ENCODE measurements around the gene BBLN.

Gene BBLN

DNA sequence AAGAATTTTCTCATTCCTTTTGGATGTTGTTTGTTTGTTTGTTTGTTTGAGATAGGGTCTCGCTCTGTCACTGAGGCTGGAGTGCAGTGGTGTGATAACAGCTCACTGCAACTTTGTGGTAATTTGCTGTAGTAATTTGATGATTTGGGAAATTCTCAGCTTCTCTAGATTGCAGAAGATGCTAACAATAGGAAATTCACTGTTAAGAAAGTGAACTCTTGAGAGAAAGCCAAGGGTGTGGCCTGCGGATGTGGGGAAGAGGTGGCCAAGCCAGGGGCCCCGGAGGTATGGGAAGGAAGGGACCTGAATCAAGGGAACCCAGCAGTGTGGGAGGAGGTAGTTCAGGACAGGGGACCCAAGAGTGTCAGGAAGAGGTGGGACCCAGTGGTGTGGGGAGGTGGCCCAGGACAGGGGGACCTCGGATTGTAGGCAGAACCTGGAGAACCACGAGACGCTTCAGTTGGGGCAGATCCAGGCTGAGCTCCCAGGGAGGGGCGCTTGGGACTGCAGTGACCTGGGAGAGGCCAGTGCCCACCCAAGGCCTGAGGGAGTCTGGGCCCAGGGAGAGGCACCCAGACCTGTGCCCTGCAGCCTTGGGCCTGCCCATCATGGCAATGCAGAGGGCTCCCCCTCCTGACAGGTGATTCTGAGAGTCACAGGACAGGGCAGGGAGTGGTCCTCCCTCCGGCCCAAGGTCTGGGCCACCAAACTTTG lies 16.4 kb upstream of the BBLN start:
- Mint-ChIP-seq H3K27ac (ENCODE audit: low read depth) (peak overlapping the region; percentile 35), H3K27me3 (no peaks in the 10 kb centered on the region), H3K4me3 (no peak overlapping the region), H3K9me3 (no peaks in the 10 kb centered on the region), H3K4me1 (peaks cover 5% of the 10 kb centered on the region), H3K36me3 (ENCODE audit: insufficient read depth) (no peaks in the 10 kb centered on the region)
- DNase-seq (ENCODE audit: low spot score in 2 of 2) (no peak), ATAC-seq (replicated peaks; ENCODE audit: extremely low read depth, poor library complexity, severe bottlenecking) (no peak)

DNA sequence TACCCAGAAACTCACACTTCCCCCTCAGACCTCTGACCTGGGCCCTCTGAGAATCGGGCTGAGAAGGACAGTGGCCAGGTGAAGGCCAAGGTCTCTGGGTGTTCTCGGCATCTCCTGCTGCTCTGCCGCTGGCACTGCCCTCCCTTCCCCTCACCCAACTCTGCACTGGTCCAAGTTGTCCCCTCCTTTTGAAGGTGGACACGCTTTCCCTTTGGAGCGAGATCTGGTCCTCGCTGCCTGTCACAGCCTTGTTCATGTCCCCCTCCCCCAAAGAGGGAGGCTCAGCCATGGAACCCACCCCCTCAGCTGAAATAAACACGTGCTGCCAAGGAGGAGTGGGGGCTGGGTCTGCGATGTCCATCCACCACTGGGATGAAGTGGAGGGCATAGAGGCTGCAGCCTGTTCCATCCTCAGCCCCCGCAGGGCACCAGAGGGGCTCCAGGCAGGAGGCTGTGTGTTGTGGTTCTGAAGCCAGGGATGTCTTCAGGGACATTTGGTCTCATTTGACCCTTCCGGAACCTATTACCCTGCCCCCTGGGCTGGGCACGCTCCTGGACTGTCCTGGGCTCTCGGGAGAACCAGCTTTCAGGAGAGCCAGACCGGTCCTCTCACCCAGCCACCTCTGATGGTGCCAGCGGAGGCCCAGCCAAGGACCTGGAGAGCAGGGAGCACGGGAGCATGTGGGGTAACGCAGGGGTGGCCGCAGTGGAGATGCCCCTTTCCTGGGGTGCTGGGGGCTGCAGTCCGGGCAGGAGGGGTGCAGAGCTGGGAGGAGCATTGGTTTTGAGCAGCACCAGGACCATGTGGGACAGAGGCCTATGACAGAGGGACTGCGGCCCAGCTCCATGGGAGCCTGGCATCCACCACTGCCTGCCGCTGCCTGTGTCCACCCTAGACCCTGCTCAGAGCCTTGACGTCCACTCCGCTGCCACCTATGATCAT lies 15.6 kb upstream of the BBLN start:
- Mint-ChIP-seq H3K4me1 (peaks cover 5% of the 10 kb centered on the region), H3K4me3 (no peak overlapping the region)

DNA sequence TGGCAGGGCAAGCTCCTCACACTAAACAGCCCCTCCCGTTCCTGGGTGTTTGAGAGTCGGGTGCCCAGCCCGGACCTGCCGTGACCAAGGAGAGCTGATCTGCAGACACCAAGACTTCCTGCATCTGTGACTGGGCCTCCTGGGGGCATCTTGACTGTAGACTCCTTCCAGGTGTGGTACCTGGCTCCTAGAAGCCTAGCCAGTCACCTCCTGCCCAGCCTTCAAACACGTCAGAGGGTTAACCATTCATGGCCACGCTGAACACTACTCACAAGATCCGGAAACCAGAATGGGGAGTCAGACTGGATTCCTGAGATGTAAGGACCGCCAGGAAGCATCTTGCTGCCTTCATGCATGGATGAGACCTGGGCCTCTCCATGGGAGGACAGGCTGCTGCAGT lies 14.5 kb upstream of the BBLN start:
- Mint-ChIP-seq H3K4me3 (no peak overlapping the region), H3K9me3 (no peaks in the 10 kb centered on the region), H3K36me3 (ENCODE audit: insufficient read depth) (no peaks in the 10 kb centered on the region), H3K27me3 (no peaks in the 10 kb centered on the region), H3K27ac (ENCODE audit: low read depth) (no peak overlapping the region), H3K4me1 (peaks cover 5% of the 10 kb centered on the region)
- no peak for DNase-seq (ENCODE audit: low spot score in 2 of 2)
- no peak for ATAC-seq (replicated peaks; ENCODE audit: extremely low read depth, poor library complexity, severe bottlenecking)

More for the DNA sequence above, 15.6 kb upstream of the BBLN start:
- DNase-seq (ENCODE audit: low spot score in 2 of 2) (no peak), ATAC-seq (replicated peaks; ENCODE audit: extremely low read depth, poor library complexity, severe bottlenecking) (no peak)
- Mint-ChIP-seq H3K9me3 (no peaks in the 10 kb centered on the region), H3K27ac (ENCODE audit: low read depth) (no peak overlapping the region), H3K36me3 (ENCODE audit: insufficient read depth) (no peaks in the 10 kb centered on the region), H3K27me3 (no peaks in the 10 kb centered on the region)

- Mint-ChIP-seq H3K4me3 (no peak overlapping the region), H3K27me3 (no peaks in the 10 kb centered on the region), H3K27ac (ENCODE audit: low read depth) (no peak overlapping the region), H3K36me3 (ENCODE audit: insufficient read depth) (no peaks in the 10 kb centered on the region), H3K4me1 (peaks cover 5% of the 10 kb centered on the region), H3K9me3 (no peaks in the 10 kb centered on the region)
- ATAC-seq (replicated peaks; ENCODE audit: extremely low read depth, poor library complexity, severe bottlenecking) (no peak), DNase-seq (ENCODE audit: low spot score in 2 of 2) (no peak)
Measured at GRCh38 chr9:128145951-128146351, 14.1 kb upstream of the BBLN start.

DNA sequence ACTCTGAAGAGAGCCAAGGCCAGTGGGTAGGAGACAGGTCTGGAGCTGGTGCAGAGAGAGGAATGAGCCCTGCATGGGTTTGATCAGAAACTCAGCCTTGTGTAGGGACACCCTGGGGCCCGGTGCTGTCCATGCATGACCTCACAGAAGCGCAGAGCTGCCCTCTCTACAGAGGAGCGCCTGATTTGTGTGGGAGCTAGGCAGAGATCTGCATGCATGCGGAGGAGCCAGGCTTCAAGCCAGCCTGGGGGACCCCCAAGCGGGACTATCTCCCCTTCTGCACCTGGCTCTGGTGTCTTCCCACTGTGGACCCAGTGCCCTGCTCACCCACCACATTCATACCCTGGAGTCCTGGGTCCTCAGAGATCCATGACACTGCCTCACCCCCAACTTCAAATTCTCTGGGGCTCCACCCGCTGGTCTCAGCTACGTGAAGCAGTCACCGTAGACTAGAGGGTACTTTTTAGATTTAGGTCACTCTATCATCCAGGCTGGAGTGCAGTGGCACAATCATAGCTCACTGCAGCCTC lies 13.4 kb upstream of the BBLN start:
- Mint-ChIP-seq H3K27ac (ENCODE audit: low read depth) (peak overlapping the region; percentile 51), H3K36me3 (ENCODE audit: insufficient read depth) (no peaks in the 10 kb centered on the region), H3K27me3 (no peaks in the 10 kb centered on the region), H3K9me3 (no peaks in the 10 kb centered on the region), H3K4me3 (no peak overlapping the region), H3K4me1 (peaks cover 5% of the 10 kb centered on the region)
- no peak for ATAC-seq (replicated peaks; ENCODE audit: extremely low read depth, poor library complexity, severe bottlenecking)
- no peak for DNase-seq (ENCODE audit: low spot score in 2 of 2)

- Mint-ChIP-seq H3K9me3 (no peaks in the 10 kb centered on the region), H3K27me3 (no peaks in the 10 kb centered on the region), H3K4me1 (no peaks in the 10 kb centered on the region), H3K36me3 (ENCODE audit: insufficient read depth) (peaks cover 1% of the 10 kb centered on the region), H3K27ac (ENCODE audit: low read depth) (no peak overlapping the region), H3K4me3 (no peak overlapping the region)
- ATAC-seq (replicated peaks; ENCODE audit: extremely low read depth, poor library complexity, severe bottlenecking) (no peak), DNase-seq (ENCODE audit: low spot score in 2 of 2) (no peak)
Measured at GRCh38 chr9:128148509-128149000, 11.5 kb upstream of the BBLN start.

GRCh38 chr9:128149001-128149701 lies 10.9 kb upstream of the BBLN start, which contains the start of gene LCN2:
LCN2 (plus strand) TSS chr9:128149453; CDS start chr9:128149526, 73 bp downstream.
- H3K36me3 Mint-ChIP-seq (ENCODE audit: insufficient read depth) = peaks cover 1% of the 10 kb centered on the region
- no peak within 1 kb of the TSS for H3K27ac Mint-ChIP-seq (ENCODE audit: low read depth)
- no peaks in the 10 kb centered on the region for H3K27me3 Mint-ChIP-seq
- ATAC-seq (replicated peaks; ENCODE audit: extremely low read depth, poor library complexity, severe bottlenecking) = no peak
- no peak within 1 kb of the TSS for H3K4me3 Mint-ChIP-seq
- H3K4me1 Mint-ChIP-seq = no peaks in the 10 kb centered on the region
- no peaks in the 10 kb centered on the region for H3K9me3 Mint-ChIP-seq
- no peak for DNase-seq (ENCODE audit: low spot score in 2 of 2)

- H3K4me3 Mint-ChIP-seq = no peak overlapping the region
Measured at GRCh38 chr9:128149951-128150593, 10.0 kb upstream of the BBLN start.

GRCh38 chr9:128150594-128151308 lies 9.3 kb upstream of the BBLN start:
- Mint-ChIP-seq H3K36me3 (ENCODE audit: insufficient read depth) (peaks cover 1% of the 10 kb centered on the region), H3K9me3 (no peaks in the 10 kb centered on the region), H3K4me1 (no peaks in the 10 kb centered on the region), H3K4me3 (no peak overlapping the region), H3K27ac (ENCODE audit: low read depth) (no peak overlapping the region), H3K27me3 (no peaks in the 10 kb centered on the region)
- DNase-seq (ENCODE audit: low spot score in 2 of 2) = no peak
- ATAC-seq (replicated peaks; ENCODE audit: extremely low read depth, poor library complexity, severe bottlenecking) = no peak

More at GRCh38 chr9:128149951-128150593, 10.0 kb upstream of the BBLN start:
- DNase-seq (ENCODE audit: low spot score in 2 of 2) = no peak
- Mint-ChIP-seq H3K27me3 (no peaks in the 10 kb centered on the region), H3K36me3 (ENCODE audit: insufficient read depth) (peaks cover 1% of the 10 kb centered on the region), H3K9me3 (no peaks in the 10 kb centered on the region), H3K4me1 (no peaks in the 10 kb centered on the region), H3K27ac (ENCODE audit: low read depth) (no peak overlapping the region)
- ATAC-seq (replicated peaks; ENCODE audit: extremely low read depth, poor library complexity, severe bottlenecking) = no peak

DNA sequence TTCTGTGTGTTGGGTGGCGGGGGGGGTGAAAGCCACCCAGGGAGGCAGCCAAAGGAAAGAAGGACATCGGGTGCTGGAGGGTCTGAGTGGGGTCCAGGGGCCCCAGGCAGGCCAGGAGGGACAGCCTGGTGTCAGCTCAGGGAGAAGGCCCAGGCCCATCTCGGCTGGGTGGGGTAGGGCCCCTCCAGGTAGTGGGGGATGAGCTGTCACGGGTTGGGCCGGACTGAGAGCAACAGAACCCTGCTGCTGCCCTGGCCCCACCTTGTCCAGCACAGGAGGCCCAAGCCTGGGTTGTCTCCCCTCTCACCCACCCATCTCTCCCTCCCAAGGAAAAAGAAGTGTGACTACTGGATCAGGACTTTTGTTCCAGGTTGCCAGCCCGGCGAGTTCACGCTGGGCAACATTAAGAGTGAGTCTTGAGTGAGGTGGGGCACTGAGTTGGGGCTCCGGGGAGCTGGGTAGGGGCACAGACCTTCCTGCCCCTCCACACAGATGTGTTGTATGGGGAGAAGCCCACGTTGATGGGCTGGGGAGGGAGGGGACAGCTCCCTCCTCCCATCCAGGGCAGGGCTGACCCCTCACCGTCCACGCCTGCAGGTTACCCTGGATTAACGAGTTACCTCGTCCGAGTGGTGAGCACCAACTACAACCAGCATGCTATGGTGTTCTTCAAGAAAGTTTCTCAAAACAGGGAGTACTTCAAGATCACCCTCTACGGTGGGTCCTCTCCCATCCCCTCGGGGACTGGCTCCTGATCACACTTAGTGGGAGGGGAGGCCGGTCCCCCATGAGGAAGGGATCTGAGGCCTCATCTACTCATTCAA lies 8.5 kb upstream of the BBLN start:
- no peak for ATAC-seq (replicated peaks; ENCODE audit: extremely low read depth, poor library complexity, severe bottlenecking)
- DNase-seq (ENCODE audit: low spot score in 2 of 2) = no peak
- Mint-ChIP-seq H3K27ac (ENCODE audit: low read depth) (no peak overlapping the region), H3K9me3 (no peaks in the 10 kb centered on the region), H3K36me3 (ENCODE audit: insufficient read depth) (peaks cover 1% of the 10 kb centered on the region), H3K27me3 (no peaks in the 10 kb centered on the region), H3K4me1 (no peaks in the 10 kb centered on the region), H3K4me3 (no peak overlapping the region)

All from central memory CD8-positive, alpha-beta T cell (primary cell).